GM21717 (cell line): Measurements from ENCODE around the gene GLYR1.
A peak's percentile ranks its signal among the peaks of the same experiment; 100 is the strongest.

ENCODE experiments used
- ATAC-seq: cut with Tn5 transposase; IDR thresholded peaks from one replicate; pipeline ENCODE4 v1.9.1; 2021; ENCODE audit warnings: mild to moderate bottlenecking, moderate library complexity; ENCODE audit not compliant: unreplicated experiment

Gene GLYR1

DNA sequence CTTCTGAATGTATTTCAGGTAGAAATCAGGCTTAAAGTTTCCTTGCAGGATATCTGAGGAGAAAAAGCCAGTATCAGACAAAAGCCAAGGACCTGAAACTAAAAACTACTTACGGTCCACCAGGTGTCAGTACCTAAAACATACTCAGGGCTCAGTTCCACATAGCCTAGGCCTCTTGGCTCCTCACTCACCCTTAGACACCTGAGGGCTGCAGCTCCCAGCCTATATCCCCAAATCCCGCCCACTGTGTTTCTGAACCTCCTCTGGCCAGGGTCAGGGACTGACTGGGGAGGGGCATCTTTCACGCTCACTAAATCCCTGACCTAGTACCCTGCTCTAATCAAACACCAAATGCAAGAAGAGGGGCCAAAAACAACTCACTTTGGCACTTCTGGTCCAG, 35.8 kb downstream of the GLYR1 start:
- ATAC-seq = no peak

DNA sequence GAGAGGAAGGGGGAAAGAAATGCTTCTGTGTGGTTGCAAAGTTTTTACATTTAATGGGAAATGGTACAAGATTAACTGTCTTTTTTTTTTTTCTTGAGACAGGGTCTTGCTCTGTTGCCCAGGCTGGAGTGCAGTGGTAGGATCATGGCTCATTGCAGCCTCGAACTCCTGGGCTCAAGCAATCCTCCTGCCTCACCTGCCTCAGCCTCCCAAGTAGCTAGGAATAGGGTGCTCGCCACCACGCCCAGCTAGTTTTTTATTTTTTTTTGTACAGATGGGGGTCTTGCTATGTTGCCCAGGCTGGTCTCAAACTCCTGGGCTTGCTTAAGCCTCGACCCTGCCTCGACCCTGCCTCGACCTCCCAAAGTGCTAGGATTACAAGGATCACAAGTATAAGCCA, 40.8 kb downstream of the GLYR1 start:
- no peak for ATAC-seq

DNA sequence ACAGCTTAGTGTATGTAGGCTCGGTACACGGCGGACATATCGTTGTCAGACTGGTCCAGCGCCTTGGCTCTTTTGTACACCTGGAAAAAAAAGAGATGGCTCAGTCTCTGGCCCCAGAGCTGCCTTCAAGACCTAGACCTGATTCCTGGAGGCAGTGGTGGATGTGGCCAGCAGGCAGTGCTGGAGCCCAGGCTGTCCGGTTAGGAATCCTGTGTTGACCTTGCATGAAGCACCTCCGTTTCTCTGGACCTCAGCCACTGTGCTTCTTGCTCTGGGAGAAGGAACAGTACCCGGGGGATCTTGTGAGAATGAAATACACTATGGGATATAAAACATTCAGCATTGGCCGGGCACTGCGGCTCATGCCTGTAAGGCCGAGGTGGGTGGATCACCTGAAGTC, 41.9 kb downstream of the GLYR1 start:
- ATAC-seq = no peak

DNA sequence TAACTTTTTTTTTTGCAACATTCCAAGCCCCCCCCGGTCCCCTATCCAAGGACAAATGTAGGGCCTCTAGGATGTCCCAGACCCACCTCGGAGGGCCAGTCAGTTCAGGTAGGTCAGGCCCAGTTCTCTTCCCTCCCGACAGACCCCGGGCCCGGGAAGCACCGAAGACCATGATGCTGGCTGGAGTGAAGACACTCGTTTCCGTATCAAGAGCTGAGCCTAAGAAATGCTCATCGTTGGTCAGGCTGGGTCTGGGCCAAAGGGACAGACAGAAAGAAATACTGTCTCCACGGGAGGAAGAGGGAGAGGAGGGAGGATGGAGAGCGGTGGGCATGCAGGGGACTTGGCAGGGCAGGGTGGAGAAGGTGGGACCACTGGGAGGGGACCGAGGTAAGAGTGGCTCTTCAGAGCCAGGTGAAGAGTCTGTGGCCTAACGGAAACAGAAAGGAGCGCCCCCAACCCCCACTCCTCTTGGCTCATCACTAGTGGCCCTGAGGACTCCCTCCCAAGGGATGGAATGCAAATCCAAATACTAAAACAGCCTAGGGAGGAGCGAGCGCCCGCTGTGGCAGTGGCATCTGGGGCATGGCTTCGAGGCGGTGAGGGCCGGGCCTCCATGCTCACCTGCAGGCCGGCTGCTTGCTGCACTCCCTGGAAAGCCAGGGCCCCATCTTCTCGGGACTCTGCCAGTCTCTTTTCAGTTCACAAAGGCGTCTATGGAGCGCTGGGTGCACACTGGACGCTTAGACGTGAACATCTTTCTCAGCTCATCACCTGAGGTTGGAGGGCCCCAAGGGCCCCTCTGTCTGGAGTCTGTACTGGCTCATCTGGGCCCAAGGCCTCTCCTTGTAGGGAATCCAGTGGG, 43.0 kb downstream of the GLYR1 start:
- ATAC-seq = no peak

- no peak for ATAC-seq
These were observed 43.7 kb downstream of the GLYR1 start for GRCh38 chr16:4803401-4803844.

GRCh38 chr16:4802659-4803287, 44.3 kb downstream of the GLYR1 start:
- peak; percentile 90 for ATAC-seq

DNA sequence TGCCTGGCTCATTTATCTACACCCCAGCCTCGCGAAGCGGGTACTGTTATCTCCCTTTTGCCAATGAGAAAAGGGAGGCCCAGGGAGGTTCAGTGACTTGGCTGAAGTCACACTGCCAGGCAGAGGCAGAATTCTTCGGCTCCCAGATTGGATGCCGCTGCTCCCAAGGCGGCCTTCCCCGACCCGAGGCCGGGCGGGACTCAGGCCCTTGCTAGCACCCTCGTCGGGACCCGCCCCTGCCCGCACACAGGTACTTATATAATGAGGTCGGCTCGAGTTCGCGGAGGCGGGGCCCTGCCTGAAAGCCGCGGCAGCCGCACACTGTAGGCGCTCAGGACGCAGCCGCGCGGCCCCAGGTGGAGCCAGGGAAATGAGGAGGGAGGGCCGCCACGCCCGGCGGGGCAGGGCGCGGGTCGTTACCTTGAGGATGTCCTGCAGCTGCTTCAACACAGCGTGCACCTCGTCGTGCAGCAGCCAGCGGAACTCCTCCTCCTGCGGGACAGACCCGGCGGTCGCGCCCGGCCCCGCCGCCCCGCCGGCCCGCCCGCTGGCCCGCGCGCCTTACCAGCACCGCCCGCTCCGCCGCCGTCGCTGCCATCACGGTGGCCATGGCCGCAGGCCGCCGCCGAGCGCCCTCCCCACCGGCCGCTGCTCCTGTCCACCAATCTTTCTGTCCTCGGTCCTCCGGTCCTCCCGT, 45.0 kb downstream of the GLYR1 start, which contains the start of gene ROGDI:
Gene ROGDI (minus strand): TSS at position 672 of the 697 bp plus-strand sequence. CDS start 62 bp downstream, at position 610.
- ATAC-seq = peak; percentile 57

GRCh38 chr16:4801051-4801961, 45.8 kb downstream of the GLYR1 start:
- ATAC-seq = no peak

DNA sequence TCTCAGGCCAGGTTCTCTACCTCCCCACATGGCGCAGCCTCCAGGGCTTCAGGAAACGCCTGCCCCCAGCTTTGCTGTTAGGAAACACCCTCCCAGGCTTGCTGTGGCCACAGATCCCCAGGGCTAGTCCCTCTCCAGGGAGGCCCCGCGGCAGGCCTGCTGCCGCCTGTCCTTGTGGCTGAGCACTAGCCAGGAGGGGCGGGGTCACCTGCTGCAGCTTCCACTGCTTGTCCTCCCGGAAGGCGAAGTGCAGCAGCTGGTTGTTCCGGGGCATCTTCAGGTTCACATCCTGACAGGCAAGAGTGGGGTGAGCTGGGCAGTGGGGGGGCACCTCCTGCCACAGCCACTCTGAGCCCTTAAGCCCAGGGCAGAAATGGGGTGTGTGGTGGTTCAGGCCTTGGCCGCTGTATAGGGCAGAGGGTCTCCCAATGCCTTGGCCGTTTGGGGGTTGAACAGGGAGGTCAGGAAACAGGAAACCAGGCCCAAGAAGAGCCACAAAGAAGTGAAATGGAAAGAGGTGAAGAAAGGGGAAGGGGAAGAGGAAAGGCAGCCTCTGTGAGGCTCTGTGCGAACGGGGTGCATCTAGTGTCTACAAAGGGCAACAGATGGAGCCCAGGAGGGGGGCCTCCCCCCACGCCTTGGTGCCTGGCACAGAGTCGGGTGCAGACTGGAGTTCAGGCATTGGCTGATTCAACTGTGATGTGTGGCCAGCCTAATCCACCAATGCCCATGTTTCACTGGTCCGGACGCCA, 46.6 kb downstream of the GLYR1 start:
- no peak for ATAC-seq

- no peak for ATAC-seq
These were observed 47.8 kb downstream of the GLYR1 start for GRCh38 chr16:4799171-4799855.

GRCh38 chr16:4798456-4798855, 48.6 kb downstream of the GLYR1 start:
- no peak for ATAC-seq

DNA sequence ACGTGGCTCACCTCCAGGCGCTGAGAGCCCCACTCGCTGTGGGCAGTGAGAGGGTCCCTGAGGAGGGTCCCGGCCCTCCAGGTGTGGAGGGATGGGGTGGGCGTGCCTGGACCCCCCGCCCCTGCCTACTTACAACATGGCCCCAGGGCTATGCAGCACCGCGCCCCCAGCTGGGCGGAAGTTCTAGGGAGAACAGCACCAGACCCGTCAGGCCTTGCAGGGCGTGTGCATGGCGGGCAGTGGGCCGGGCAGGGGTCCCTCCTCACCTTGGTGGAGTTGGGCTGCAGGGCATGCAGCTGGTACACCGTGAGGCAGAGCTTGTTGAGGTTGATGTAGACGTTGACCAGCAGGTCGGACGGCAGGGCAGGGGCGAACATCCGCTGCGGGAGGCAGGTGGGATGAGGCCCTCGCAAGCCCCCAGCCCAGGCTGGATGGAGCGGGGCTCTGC, 49.3 kb downstream of the GLYR1 start:
- ATAC-seq = no peak

GRCh38 chr16:4796982-4797804, 49.9 kb downstream of the GLYR1 start:
- ATAC-seq = no peak

GRCh38 chr16:4795828-4796572, 51.1 kb downstream of the GLYR1 start:
- ATAC-seq = no peak

GRCh38 chr16:4795181-4795827, 51.8 kb downstream of the GLYR1 start, which contains the start of gene SMIM22:
Gene SMIM22 (plus strand): TSS chr16:4795369. CDS start chr16:4795735, 366 bp downstream.
- ATAC-seq = no peak

DNA sequence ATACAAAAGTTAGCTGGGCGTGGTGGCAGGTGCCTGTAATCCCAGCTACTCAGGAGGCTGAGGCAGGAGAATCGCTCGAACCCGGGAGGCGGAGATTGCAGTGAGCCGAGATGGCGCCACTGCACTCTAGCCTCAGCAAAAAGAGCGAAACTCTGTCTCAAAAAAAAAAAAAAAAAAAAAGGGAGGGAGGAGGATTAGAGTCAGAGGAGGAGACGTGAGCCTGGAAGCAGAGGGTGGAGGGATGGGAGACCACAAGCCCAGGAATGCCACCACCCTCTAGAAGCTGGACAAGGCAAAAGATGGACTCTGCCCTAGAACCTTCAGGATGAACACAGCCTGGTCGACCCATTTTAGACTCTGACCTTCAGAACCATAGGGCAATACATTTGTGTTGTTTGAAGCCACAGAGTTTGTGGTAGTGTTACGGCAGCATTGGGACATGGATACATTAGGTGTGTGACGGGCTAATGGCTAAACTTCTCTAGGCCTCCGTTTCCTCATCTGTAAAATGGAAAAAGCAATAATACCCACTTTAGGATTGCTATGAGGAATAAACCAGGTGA, 54.1 kb downstream of the GLYR1 start:
- no peak for ATAC-seq

DNA sequence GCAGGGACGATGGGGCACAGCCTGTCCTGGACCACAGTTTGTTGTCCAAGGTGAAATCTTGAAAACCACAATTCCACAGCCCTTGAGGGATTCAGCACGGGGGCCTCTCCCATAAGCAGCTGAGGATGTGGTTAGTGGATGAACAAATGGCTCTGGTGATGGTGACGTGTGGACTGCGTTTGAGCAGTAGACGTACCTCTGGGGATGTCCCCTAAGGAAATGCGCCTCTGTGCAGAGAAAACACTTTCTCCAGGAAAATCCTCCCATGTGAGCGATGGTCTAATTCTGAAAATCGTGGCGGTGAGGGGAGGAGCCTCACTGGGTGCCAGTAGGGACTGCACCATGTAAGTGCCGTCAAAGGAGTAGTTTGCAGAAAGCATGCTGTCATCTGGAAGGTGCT, 56.2 kb downstream of the GLYR1 start:
- no peak for ATAC-seq
